Activated CD8-positive, alpha-beta T cell treated with anti-CD3 and anti-CD28 coated beads for 36 hours (primary cell): ENCODE data around the gene C9orf153. TPM values are rescaled to one million over a fixed set of nuclear protein-coding genes. Genes with fewer than 3 reads are reported as not detected.

Source experiments
- ATAC-seq: fragments of 200-7000 bp; cut with Tn5 transposase; one replicate; pipeline ENCODE4 v1.10.0; 2021; ENCODE audit warnings: mild to moderate bottlenecking, moderate library complexity
- CTCF ChIA-PET: fragments of 350-600 bp; sonication (Branson Sonifier 250); formaldehyde crosslinking; loops from one replicate; lab custom pipeline; 2021; ENCODE audit warnings: antibody characterized with exemption; lab: Charles Lee
- POLR2A ChIA-PET: fragments of 350-600 bp; sonication (Branson Sonifier 250); formaldehyde crosslinking; loops from one replicate; lab custom pipeline; 2021; ENCODE audit warnings: antibody characterized with exemption; lab: Charles Lee
- DNase-seq: peaks from one replicate; pipeline ENCODE4 v3.0.0-alpha.2; 2020
- H3K27ac Mint-ChIP-seq: one replicate; pipeline ENCODE4 v1.8.0; 2021; ENCODE audit warnings: mild to moderate bottlenecking, mixed read lengths
- H3K27me3 Mint-ChIP-seq: one replicate; pipeline ENCODE4 v1.8.0; 2021; ENCODE audit warnings: mixed read lengths
- H3K36me3 Mint-ChIP-seq: one replicate; pipeline ENCODE4 v1.8.0; 2021; ENCODE audit warnings: low read depth, mixed read lengths
- H3K4me1 Mint-ChIP-seq: one replicate; pipeline ENCODE4 v1.8.0; 2021; ENCODE audit warnings: low read depth, mixed read lengths
- H3K4me3 Mint-ChIP-seq: one replicate; pipeline ENCODE4 v1.8.0; 2021; ENCODE audit warnings: mild to moderate bottlenecking, moderate library complexity, mixed read lengths
- H3K9me3 Mint-ChIP-seq: one replicate; pipeline ENCODE4 v1.8.0; 2021; ENCODE audit warnings: mixed read lengths
- intact Hi-C: fragments of 100-400 bp; cut with micrococcal nuclease; formaldehyde crosslinking; loops from one replicate; pipeline ENCODE4 v1.10.0; 2022
- total RNA-seq, 2 experiments: library from RNA; stranded (reverse); gene quantifications; one replicate each; pipeline ENCODE4 v1.2.3, GENCODE V29; 2021
- TF ChIP-seq, protein P1 (sequence below): fragments of 200-600 bp; IDR thresholded peaks from one replicate; pipeline ENCODE4 v1.8.0; 2022; ENCODE audit warnings: antibody characterized with exemption, mild to moderate bottlenecking

Gene C9orf153
- total RNA-seq, 2 experiments from 2014 or later, result 0.16 to 0.40 TPM

DNA sequence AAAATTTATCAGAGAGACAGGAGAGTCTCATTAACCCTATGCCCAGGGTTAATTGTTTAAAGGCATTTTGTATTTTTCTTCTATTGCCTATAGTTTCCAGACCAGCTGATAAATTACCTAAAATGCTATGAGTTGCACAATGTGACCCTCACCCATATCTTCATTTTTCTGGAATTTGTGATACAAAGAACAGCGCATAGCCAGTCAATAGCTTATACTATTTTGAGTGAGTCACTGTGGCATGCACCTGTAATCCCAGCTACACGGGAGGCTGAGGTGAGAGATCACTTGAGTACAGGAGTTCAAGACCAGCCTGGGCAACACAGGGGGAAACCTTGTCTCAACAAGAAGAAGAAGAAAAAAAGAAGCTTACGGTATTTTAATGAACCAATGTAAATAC, 2.8 kb downstream of the C9orf153 start:
- no peak for DNase-seq
- H3K9me3 Mint-ChIP-seq, result peaks cover 8% of the 10 kb centered on the region
- no peak overlapping the region for H3K27ac Mint-ChIP-seq
- peaks cover 4% of the 10 kb centered on the region for H3K36me3 Mint-ChIP-seq
- ATAC-seq, result no peak
- H3K4me3 Mint-ChIP-seq, result no peak overlapping the region
- ChIA-PET POLR2A (no interaction called here), CTCF (interaction anchor here (2.4 kb wide), 1 partner anchor 54 kb away, joined by 7 read pairs; no protein-coding TSS in a partner anchor)
- TF ChIP-seq, protein P1, sequence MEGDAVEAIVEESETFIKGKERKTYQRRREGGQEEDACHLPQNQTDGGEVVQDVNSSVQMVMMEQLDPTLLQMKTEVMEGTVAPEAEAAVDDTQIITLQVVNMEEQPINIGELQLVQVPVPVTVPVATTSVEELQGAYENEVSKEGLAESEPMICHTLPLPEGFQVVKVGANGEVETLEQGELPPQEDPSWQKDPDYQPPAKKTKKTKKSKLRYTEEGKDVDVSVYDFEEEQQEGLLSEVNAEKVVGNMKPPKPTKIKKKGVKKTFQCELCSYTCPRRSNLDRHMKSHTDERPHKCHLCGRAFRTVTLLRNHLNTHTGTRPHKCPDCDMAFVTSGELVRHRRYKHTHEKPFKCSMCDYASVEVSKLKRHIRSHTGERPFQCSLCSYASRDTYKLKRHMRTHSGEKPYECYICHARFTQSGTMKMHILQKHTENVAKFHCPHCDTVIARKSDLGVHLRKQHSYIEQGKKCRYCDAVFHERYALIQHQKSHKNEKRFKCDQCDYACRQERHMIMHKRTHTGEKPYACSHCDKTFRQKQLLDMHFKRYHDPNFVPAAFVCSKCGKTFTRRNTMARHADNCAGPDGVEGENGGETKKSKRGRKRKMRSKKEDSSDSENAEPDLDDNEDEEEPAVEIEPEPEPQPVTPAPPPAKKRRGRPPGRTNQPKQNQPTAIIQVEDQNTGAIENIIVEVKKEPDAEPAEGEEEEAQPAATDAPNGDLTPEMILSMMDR, result no peak
- intact Hi-C loops, result no loop called here
- no peaks in the 10 kb centered on the region for H3K27me3 Mint-ChIP-seq
- no peaks in the 10 kb centered on the region for H3K4me1 Mint-ChIP-seq

DNA sequence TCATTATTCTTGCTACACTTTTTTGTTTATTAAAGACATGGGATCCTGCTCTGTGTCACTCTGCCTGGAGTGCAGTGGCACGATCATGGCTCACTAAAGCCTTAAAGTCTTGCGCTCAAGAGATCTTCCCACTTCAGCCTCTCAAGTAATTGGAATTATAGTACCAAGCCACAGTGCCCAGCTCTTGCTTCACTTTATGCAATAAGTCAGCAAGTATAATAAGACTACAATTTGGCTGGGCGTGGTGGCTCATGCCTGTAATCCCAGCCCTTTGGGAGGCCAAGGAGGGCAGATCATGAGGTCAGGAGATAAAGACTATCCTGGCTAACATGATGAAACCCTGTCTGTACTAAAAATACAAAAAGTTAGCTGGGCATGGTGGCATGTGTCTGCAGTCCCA, 5.9 kb downstream of the C9orf153 start:
- CTCF ChIA-PET, result no interaction called here

DNA sequence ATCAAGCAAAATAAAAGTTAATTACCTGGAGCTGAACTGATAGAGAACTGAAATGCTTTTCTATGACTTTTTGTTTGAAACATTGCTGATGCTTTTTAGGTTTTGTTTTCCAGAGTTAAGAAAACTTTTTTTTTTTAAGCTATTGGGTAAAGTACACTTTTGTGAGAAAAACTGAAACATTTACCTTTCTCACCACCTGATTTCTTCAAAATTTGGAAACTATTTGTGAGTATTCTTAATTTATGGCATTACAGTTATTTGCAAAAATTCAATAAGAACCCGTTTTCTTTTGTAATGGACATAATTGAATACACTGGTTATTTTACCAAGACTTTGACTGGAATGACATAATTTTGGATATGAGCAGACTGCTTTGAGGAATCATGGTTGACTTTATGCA, 6.6 kb downstream of the C9orf153 start:
- H3K9me3 Mint-ChIP-seq, result peaks cover 8% of the 10 kb centered on the region
- peaks cover 1% of the 10 kb centered on the region for H3K27me3 Mint-ChIP-seq
- TF ChIP-seq, protein P1, result no peak
- no peak overlapping the region for H3K4me3 Mint-ChIP-seq
- POLR2A ChIA-PET, result no interaction called here
- DNase-seq (no peak), ATAC-seq (no peak)
- H3K36me3 Mint-ChIP-seq, result peaks cover 2% of the 10 kb centered on the region
- H3K4me1 Mint-ChIP-seq, result no peaks in the 10 kb centered on the region
- no peak overlapping the region for H3K27ac Mint-ChIP-seq
- intact Hi-C loops, result no loop called here
- CTCF ChIA-PET, result no interaction called here

More for the DNA sequence above, 5.9 kb downstream of the C9orf153 start:
- Mint-ChIP-seq H3K27ac (no peak overlapping the region), H3K27me3 (no peaks in the 10 kb centered on the region), H3K36me3 (peaks cover 2% of the 10 kb centered on the region), H3K4me1 (no peaks in the 10 kb centered on the region), H3K4me3 (no peak overlapping the region), H3K9me3 (peaks cover 8% of the 10 kb centered on the region)
- TF ChIP-seq, protein P1, result no peak
- DNase-seq, result no peak
- ATAC-seq, result no peak
- intact Hi-C loops, result no loop called here
- POLR2A ChIA-PET, result no interaction called here

DNA sequence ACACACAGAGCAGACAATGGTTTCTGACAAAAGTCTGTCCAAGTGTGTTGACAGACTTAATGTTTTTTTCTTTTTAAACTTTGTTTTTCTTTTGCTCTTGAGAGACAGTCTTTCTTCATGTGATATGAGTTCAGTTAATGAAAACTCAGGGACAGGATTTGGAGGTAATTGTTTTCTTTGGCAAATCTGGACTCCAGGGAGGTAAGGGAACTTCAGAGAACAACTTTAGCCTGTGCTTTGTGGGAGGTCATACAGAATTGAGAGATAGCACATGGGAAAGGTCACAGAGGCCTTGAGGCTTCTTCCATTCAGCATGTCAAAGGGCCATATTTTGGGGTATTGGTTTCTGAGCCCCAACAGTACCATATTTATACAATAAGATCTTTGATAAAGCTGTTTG, 9.3 kb downstream of the C9orf153 start:
- no peaks in the 10 kb centered on the region for H3K4me1 Mint-ChIP-seq
- TF ChIP-seq, protein P1, result no peak
- peaks cover 5% of the 10 kb centered on the region for H3K27me3 Mint-ChIP-seq
- DNase-seq, result no peak
- H3K9me3 Mint-ChIP-seq, result peaks cover 8% of the 10 kb centered on the region
- ChIA-PET CTCF (no interaction called here), POLR2A (no interaction called here)
- H3K27ac Mint-ChIP-seq, result no peak overlapping the region
- no peaks in the 10 kb centered on the region for H3K36me3 Mint-ChIP-seq
- intact Hi-C loops, result no loop called here
- ATAC-seq, result no peak
- H3K4me3 Mint-ChIP-seq, result no peak overlapping the region

DNA sequence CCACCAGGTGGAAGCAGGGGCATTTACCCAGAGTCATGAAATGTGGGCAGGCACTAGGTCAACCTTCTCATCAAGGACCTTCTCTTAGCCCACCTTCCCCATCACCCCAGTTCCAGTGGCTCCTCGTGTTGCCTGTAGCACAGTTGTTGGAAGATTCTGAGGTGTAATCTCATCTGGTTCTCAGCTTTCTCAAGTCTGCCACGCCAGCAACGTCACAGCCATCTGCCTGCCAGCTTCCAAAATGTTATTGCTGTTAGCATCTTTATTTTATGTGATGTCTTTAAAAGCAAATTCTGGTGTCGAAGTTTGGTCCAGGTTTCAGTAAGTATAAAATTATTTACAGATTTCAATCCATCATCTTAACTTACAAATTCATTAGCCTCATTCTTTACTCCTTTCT, 10.7 kb downstream of the C9orf153 start:
- no peaks in the 10 kb centered on the region for H3K4me1 Mint-ChIP-seq
- TF ChIP-seq, protein P1, result no peak
- peaks cover 5% of the 10 kb centered on the region for H3K27me3 Mint-ChIP-seq
- H3K4me3 Mint-ChIP-seq, result no peak overlapping the region
- peaks cover 3% of the 10 kb centered on the region for H3K9me3 Mint-ChIP-seq
- no peak for ATAC-seq
- intact Hi-C loops, result no loop called here
- ChIA-PET POLR2A (no interaction called here), CTCF (no interaction called here)
- H3K27ac Mint-ChIP-seq, result no peak overlapping the region
- no peak for DNase-seq
- H3K36me3 Mint-ChIP-seq, result no peaks in the 10 kb centered on the region
